Measurements from ENCODE around the gene ZC3H18. TPM values are rescaled to one million over a fixed set of nuclear protein-coding genes. Genes with fewer than 3 reads are reported as not detected.

The ZC3H18 gene
- polyA plus RNA-seq, 1 donor from 2014 or later, result 12.8 TPM

GRCh38 chr16:88653596-88654362, 83.6 kb downstream of the ZC3H18 start:
- no peaks in the 10 kb centered on the region for H3K79me2 ChIP-seq (replicated peaks; ENCODE audit: insufficient read depth, low read length)
- H4K20me1 ChIP-seq (ENCODE audit: insufficient read depth), result no peaks in the 10 kb centered on the region
- H3K4me2 ChIP-seq (ENCODE audit: low read length), result no peak overlapping the region
- H2AFZ ChIP-seq (ENCODE audit: low read depth, low read length), result no peak overlapping the region
- no peak for TF ChIP-seq EP300 (conservative IDR thresholded peaks at IDR 0.05; ENCODE audit: poor library complexity, severe bottlenecking)
- TF ChIP-seq MXI1 (conservative IDR thresholded peaks at IDR 0.05; ENCODE audit: poor library complexity, severe bottlenecking), result no peak
- no peak for TF ChIP-seq REST (IDR thresholded peaks at IDR 0.05; ENCODE audit: borderline replicate concordance)
- TF ChIP-seq TAF1 (IDR thresholded peaks at IDR 0.05; ENCODE audit: low read depth), result no peak
- no peak overlapping the region for H3K9ac ChIP-seq (ENCODE audit: low read length)
- H3K4me3 ChIP-seq (ENCODE audit: low read length), result no peak overlapping the region
- no peak overlapping the region for H3K27ac ChIP-seq (ENCODE audit: low read length)
- H3K36me3 ChIP-seq (ENCODE audit: insufficient read depth, low read length), result no peaks in the 10 kb centered on the region
- H3F3A ChIP-seq (ENCODE audit: insufficient read depth, low read length, poor library complexity, severe bottlenecking), result no peaks in the 10 kb centered on the region
- H3K9me2 ChIP-seq (ENCODE audit: insufficient read depth, low read length), result no peaks in the 10 kb centered on the region
- H3K9me3 ChIP-seq (ENCODE audit: low read length), result no peaks in the 10 kb centered on the region
- H3K27me3 ChIP-seq (ENCODE audit: insufficient read depth, low read depth, low read length), result no peaks in the 10 kb centered on the region

- Histone ChIP-seq H2AFZ (ENCODE audit: low read depth, low read length) (no peak overlapping the region), H4K20me1 (ENCODE audit: insufficient read depth) (no peaks in the 10 kb centered on the region), H3F3A (ENCODE audit: insufficient read depth, low read length, poor library complexity, severe bottlenecking) (no peaks in the 10 kb centered on the region), H3K4me3 (ENCODE audit: low read length) (no peak overlapping the region), H3K79me2 (replicated peaks; ENCODE audit: insufficient read depth, low read length) (no peaks in the 10 kb centered on the region), H3K9me3 (ENCODE audit: low read length) (no peaks in the 10 kb centered on the region), H3K9me2 (ENCODE audit: insufficient read depth, low read length) (no peaks in the 10 kb centered on the region), H3K27me3 (ENCODE audit: insufficient read depth, low read depth, low read length) (no peaks in the 10 kb centered on the region), H3K9ac (ENCODE audit: low read length) (no peak overlapping the region), H3K36me3 (ENCODE audit: insufficient read depth, low read length) (no peaks in the 10 kb centered on the region), H3K4me2 (ENCODE audit: low read length) (no peak overlapping the region), H3K27ac (ENCODE audit: low read length) (no peak overlapping the region)
- TF ChIP-seq MXI1 (conservative IDR thresholded peaks at IDR 0.05; ENCODE audit: poor library complexity, severe bottlenecking) (no peak), CTCF (IDR thresholded peaks at IDR 0.05; ENCODE audit: poor library complexity, severe bottlenecking) (no peak), EZH2 (IDR thresholded peaks at IDR 0.05; ENCODE audit: borderline replicate concordance, insufficient read depth, low read length, poor library complexity, severe bottlenecking) (no peak), POLR2AphosphoS5 (IDR thresholded peaks at IDR 0.05) (no peak), SMC3 (conservative IDR thresholded peaks at IDR 0.05; ENCODE audit: poor library complexity) (no peak), REST (IDR thresholded peaks at IDR 0.05; ENCODE audit: borderline replicate concordance) (no peak)
Observed at GRCh38 chr16:88654363-88655052, 84.3 kb downstream of the ZC3H18 start.
